HEK293T (cell line): ENCODE measurements around the gene KCNK10.

Experiments used
- CTCF ChIA-PET: fragments of 350-600 bp; formaldehyde crosslinking; extraction: SDS; loops from one replicate; lab custom pipeline; 2021; ENCODE audit warnings: antibody characterized with exemption, inconsistent platforms; lab: Yijun Ruan, JAX
- POLR2A ChIA-PET: fragments of 350-600 bp; formaldehyde crosslinking; extraction: SDS; loops from one replicate; lab custom pipeline; 2020; ENCODE audit warnings: antibody characterized with exemption, inconsistent platforms; lab: Yijun Ruan, JAX
- DNase-seq: peaks from one replicate; pipeline ENCODE4 v3.0.0; 2012; ENCODE audit warnings: mixed read lengths; ENCODE audit errors: extremely low spot score
- ARNT ChIP-seq: fragments of 450-650 bp; IDR thresholded peaks from 2 replicates; pipeline ENCODE4 v1.6.1; 2017; ENCODE audit warnings: mild to moderate bottlenecking
- BHLHE40 ChIP-seq: fragments of 450-650 bp; IDR thresholded peaks from 2 replicates; pipeline ENCODE4 v1.6.1; 2016; ENCODE audit warnings: mild to moderate bottlenecking, moderate library complexity, borderline replicate concordance
- CTBP1 ChIP-seq: fragments of 450-650 bp; IDR thresholded peaks from 2 replicates; pipeline ENCODE4 v1.6.1; 2016; ENCODE audit warnings: borderline replicate concordance
- ELF4 ChIP-seq: fragments of 450-650 bp; IDR thresholded peaks from 2 replicates; pipeline ENCODE4 v1.6.1; 2017; ENCODE audit warnings: antibody characterized with exemption
- FOXA1 ChIP-seq: fragments of 450-650 bp; IDR thresholded peaks from 2 replicates; pipeline ENCODE4 v1.6.1; 2016; ENCODE audit warnings: mild to moderate bottlenecking
- FOXK2 ChIP-seq: fragments of 450-650 bp; IDR thresholded peaks from 2 replicates; pipeline ENCODE4 v1.6.1; 2016; ENCODE audit warnings: mild to moderate bottlenecking
- FOXM1 ChIP-seq: fragments of 450-650 bp; IDR thresholded peaks from 2 replicates; pipeline ENCODE4 v1.6.1; 2017; ENCODE audit warnings: mild to moderate bottlenecking, borderline replicate concordance
- HDGF ChIP-seq: fragments of 450-650 bp; IDR thresholded peaks from 2 replicates; pipeline ENCODE4 v1.6.1; 2017; ENCODE audit warnings: antibody characterized with exemption, borderline replicate concordance
- L3MBTL2 ChIP-seq: fragments of 450-650 bp; conservative IDR thresholded peaks from 2 replicates; pipeline ENCODE4 v1.6.1; 2016; ENCODE audit warnings: mild to moderate bottlenecking
- LEF1 ChIP-seq: fragments of 450-650 bp; IDR thresholded peaks from 2 replicates; pipeline ENCODE4 v1.6.1; 2017; ENCODE audit warnings: mild to moderate bottlenecking, borderline replicate concordance
- NFRKB ChIP-seq: fragments of 450-650 bp; IDR thresholded peaks from 2 replicates; pipeline ENCODE4 v1.6.1; 2016; ENCODE audit warnings: mild to moderate bottlenecking, moderate library complexity
- SP1 ChIP-seq: fragments of 450-650 bp; IDR thresholded peaks from 2 replicates; pipeline ENCODE4 v1.6.1; 2017
- SUZ12 ChIP-seq: fragments of 450-650 bp; IDR thresholded peaks from 2 replicates; pipeline ENCODE4 v1.6.1; 2016; ENCODE audit warnings: mild to moderate bottlenecking
- TARDBP ChIP-seq: fragments of 450-650 bp; IDR thresholded peaks from 2 replicates; pipeline ENCODE4 v1.6.1; 2016
- ZNF384 ChIP-seq: fragments of 450-650 bp; IDR thresholded peaks from 2 replicates; pipeline ENCODE4 v1.6.1; 2016
- TF ChIP-seq, protein P1 (sequence below): fragments of 450-650 bp; IDR thresholded peaks from 2 replicates; pipeline ENCODE4 v1.6.1; 2016

Gene KCNK10

GRCh38 chr14:88352698-88353097 is 29.6 kb upstream of the KCNK10 start:
- TF ChIP-seq SP1: no peak
- no peak for TF ChIP-seq LEF1
- TF ChIP-seq NFRKB: no peak
- no peak for TF ChIP-seq SUZ12
- no peak for TF ChIP-seq HDGF
- TF ChIP-seq CTBP1: no peak
- no peak for TF ChIP-seq FOXK2
- TF ChIP-seq TARDBP: no peak
- DNase-seq: no peak
- ChIA-PET POLR2A (no interaction called here), CTCF (no interaction called here)

- no peak for DNase-seq
- CTCF ChIA-PET: no interaction called here
- TF ChIP-seq, protein P1, sequence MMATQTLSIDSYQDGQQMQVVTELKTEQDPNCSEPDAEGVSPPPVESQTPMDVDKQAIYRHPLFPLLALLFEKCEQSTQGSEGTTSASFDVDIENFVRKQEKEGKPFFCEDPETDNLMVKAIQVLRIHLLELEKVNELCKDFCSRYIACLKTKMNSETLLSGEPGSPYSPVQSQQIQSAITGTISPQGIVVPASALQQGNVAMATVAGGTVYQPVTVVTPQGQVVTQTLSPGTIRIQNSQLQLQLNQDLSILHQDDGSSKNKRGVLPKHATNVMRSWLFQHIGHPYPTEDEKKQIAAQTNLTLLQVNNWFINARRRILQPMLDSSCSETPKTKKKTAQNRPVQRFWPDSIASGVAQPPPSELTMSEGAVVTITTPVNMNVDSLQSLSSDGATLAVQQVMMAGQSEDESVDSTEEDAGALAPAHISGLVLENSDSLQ: no peak
- no peak for TF ChIP-seq NFRKB
- no peak for TF ChIP-seq BHLHE40
- TF ChIP-seq FOXM1: no peak
- no peak for TF ChIP-seq FOXA1
- TF ChIP-seq ELF4: no peak
- TF ChIP-seq FOXK2: no peak
- no peak for TF ChIP-seq HDGF
- no peak for TF ChIP-seq SUZ12
- no peak for TF ChIP-seq L3MBTL2
- no peak for TF ChIP-seq LEF1
- TF ChIP-seq TARDBP: no peak
- TF ChIP-seq ZNF384: no peak
- TF ChIP-seq SP1: no peak
- POLR2A ChIA-PET: interaction anchor here (1.0 kb wide), 1 partner anchor 20 kb away, joined by 3 read pairs; no protein-coding TSS in a partner anchor
Observed at GRCh38 chr14:88351966-88352691, 29.1 kb upstream of the KCNK10 start.

- CTCF ChIA-PET: no interaction called here
- POLR2A ChIA-PET: no interaction called here
- TF ChIP-seq SUZ12 (no peak), ARNT (no peak), NFRKB (no peak), FOXK2 (no peak), HDGF (no peak), SP1 (no peak), BHLHE40 (no peak), FOXA1 (no peak), FOXM1 (no peak), L3MBTL2 (no peak), ZNF384 (no peak), TARDBP (no peak), CTBP1 (no peak), ELF4 (no peak)
- TF ChIP-seq, protein P1: no peak
- DNase-seq: no peak
Observed at GRCh38 chr14:88348546-88348945, 25.5 kb upstream of the KCNK10 start.

- TF ChIP-seq ARNT (no peak), SUZ12 (no peak), CTBP1 (no peak), LEF1 (no peak), HDGF (no peak), FOXK2 (no peak), FOXM1 (no peak), TARDBP (no peak), BHLHE40 (no peak), NFRKB (no peak), L3MBTL2 (no peak), ELF4 (no peak), FOXA1 (no peak), SP1 (no peak), ZNF384 (no peak)
- TF ChIP-seq, protein P1: no peak
- ChIA-PET POLR2A (no interaction called here), CTCF (no interaction called here)
- DNase-seq: no peak
Observed at GRCh38 chr14:88346048-88346639, 23.1 kb upstream of the KCNK10 start.

- ChIA-PET POLR2A (no interaction called here), CTCF (no interaction called here)
- no peak for DNase-seq
- TF ChIP-seq, protein P1: no peak
- TF ChIP-seq ELF4: no peak
- no peak for TF ChIP-seq ZNF384
- no peak for TF ChIP-seq BHLHE40
- no peak for TF ChIP-seq SP1
- no peak for TF ChIP-seq L3MBTL2
Observed at GRCh38 chr14:88342980-88343379, 19.9 kb upstream of the KCNK10 start.
